ENCODE results near the gene IL6R. TPM values are rescaled to one million over a fixed set of nuclear protein-coding genes. Genes with fewer than 3 reads are reported as not detected.

The IL6R gene
- polyA plus RNA-seq, 1 experiment: 6.8 TPM

- H3K36me3 ChIP-seq (ENCODE audit: control insufficient read depth, insufficient read depth, low read length): no peaks in the 10 kb centered on the region
- POLR2A ChIA-PET: no interaction called here
- CTCF ChIA-PET: interaction anchor here (1.1 kb wide), 1 partner anchor 262 kb away, joined by 3 read pairs; no protein-coding TSS in a partner anchor
- H3K4me3 ChIP-seq (ENCODE audit: low read depth, low read length): no peak overlapping the region
- TF ChIP-seq, protein P1, sequence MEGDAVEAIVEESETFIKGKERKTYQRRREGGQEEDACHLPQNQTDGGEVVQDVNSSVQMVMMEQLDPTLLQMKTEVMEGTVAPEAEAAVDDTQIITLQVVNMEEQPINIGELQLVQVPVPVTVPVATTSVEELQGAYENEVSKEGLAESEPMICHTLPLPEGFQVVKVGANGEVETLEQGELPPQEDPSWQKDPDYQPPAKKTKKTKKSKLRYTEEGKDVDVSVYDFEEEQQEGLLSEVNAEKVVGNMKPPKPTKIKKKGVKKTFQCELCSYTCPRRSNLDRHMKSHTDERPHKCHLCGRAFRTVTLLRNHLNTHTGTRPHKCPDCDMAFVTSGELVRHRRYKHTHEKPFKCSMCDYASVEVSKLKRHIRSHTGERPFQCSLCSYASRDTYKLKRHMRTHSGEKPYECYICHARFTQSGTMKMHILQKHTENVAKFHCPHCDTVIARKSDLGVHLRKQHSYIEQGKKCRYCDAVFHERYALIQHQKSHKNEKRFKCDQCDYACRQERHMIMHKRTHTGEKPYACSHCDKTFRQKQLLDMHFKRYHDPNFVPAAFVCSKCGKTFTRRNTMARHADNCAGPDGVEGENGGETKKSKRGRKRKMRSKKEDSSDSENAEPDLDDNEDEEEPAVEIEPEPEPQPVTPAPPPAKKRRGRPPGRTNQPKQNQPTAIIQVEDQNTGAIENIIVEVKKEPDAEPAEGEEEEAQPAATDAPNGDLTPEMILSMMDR (IDR thresholded peaks at IDR 0.05; ENCODE audit: insufficient read depth, low read depth, low read length): no peak
- peaks cover 37% of the 10 kb centered on the region for H3K27me3 ChIP-seq (ENCODE audit: control insufficient read depth, insufficient read depth, low read length)
- no peak for DNase-seq (ENCODE audit: low read depth)
Observed at GRCh38 chr1:154497026-154497806, 92.1 kb downstream of the IL6R start.

DNA sequence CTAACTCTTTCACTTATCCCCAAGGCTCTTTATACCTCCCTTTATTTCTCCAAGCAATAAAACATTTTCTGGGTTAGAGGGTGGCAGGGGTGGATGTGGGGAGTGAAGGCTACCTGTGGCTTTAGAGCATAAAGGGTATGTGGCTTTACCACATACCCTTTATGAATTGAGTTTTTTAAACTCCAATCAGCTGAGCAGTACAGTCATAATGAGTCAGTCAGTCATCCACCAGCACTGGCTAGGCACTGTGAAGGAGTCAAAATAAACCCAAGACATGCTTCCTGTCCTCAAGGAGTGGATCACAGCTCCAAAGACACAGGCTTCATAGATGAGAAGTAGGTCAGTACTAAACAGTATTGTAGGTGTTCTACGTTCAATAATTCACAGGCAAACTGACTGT, 94.3 kb downstream of the IL6R start:
- TF ChIP-seq, protein P1 (IDR thresholded peaks at IDR 0.05; ENCODE audit: insufficient read depth, low read depth, low read length): no peak
- POLR2A ChIA-PET: no interaction called here
- H3K4me3 ChIP-seq (ENCODE audit: low read depth, low read length): no peak overlapping the region
- CTCF ChIA-PET: no interaction called here
- H3K36me3 ChIP-seq (ENCODE audit: control insufficient read depth, insufficient read depth, low read length): no peaks in the 10 kb centered on the region
- peaks cover 38% of the 10 kb centered on the region for H3K27me3 ChIP-seq (ENCODE audit: control insufficient read depth, insufficient read depth, low read length)
- DNase-seq (ENCODE audit: low read depth): no peak

DNA sequence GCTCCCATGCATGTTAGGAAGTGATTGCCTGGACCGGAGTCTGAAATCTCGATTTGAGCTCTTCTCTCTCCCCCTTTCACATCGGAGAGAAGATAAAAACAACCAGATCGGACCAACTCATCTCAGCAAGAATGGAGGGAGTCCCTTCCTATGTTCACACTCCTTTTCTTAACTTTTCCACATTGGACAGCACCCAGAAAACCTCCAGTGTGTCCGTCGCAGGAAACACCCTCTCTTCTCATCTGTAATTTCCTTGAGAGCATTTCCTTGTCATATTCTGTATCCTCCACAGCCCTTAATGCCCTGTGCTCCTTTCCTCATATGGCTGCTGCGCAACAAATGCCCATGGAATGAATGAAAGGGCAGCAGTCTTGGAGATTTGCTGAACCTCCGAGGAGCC, 95.4 kb downstream of the IL6R start:
- no peak for DNase-seq (ENCODE audit: low read depth)
- POLR2A ChIA-PET: no interaction called here
- TF ChIP-seq, protein P1 (IDR thresholded peaks at IDR 0.05; ENCODE audit: insufficient read depth, low read depth, low read length): no peak
- Histone ChIP-seq H3K27me3 (ENCODE audit: control insufficient read depth, insufficient read depth, low read length) (peaks cover 39% of the 10 kb centered on the region), H3K4me3 (ENCODE audit: low read depth, low read length) (no peak overlapping the region), H3K36me3 (ENCODE audit: control insufficient read depth, insufficient read depth, low read length) (no peaks in the 10 kb centered on the region)
- CTCF ChIA-PET: interaction anchor here (0.8 to 1.5 kb wide), 4 partner anchors 10 to 46 kb away, joined by 3 to 6 read pairs (median 4); no protein-coding TSS in a partner anchor

- Histone ChIP-seq H3K36me3 (ENCODE audit: control insufficient read depth, insufficient read depth, low read length) (no peaks in the 10 kb centered on the region), H3K27me3 (ENCODE audit: control insufficient read depth, insufficient read depth, low read length) (peaks cover 37% of the 10 kb centered on the region), H3K4me3 (ENCODE audit: low read depth, low read length) (no peak overlapping the region)
- TF ChIP-seq, protein P1 (IDR thresholded peaks at IDR 0.05; ENCODE audit: insufficient read depth, low read depth, low read length): no peak
- ChIA-PET CTCF (interaction anchor here (1.4 to 1.5 kb wide), 2 partner anchors 11 to 22 kb away, joined by 3 to 6 read pairs; no protein-coding TSS in a partner anchor), POLR2A (no interaction called here)
- DNase-seq (ENCODE audit: low read depth): no peak
Observed at GRCh38 chr1:154501423-154502065, 96.4 kb downstream of the IL6R start.

GRCh38 chr1:154502066-154502743, 97.1 kb downstream of the IL6R start, which contains the start of the genes SHE and TDRD10:
Gene SHE, minus strand, starts transcription at chr1:154502412. Its CDS starts 386 bp downstream, at chr1:154502026.
Gene TDRD10, plus strand, starts transcription at chr1:154502219. Its CDS starts 4,685 bp downstream, at chr1:154506904.
- TF ChIP-seq, protein P1 (IDR thresholded peaks at IDR 0.05; ENCODE audit: insufficient read depth, low read depth, low read length): no peak
- POLR2A ChIA-PET: no interaction called here
- no peak for DNase-seq (ENCODE audit: low read depth)
- H3K4me3 ChIP-seq (ENCODE audit: low read depth, low read length): no peak within 1 kb of the TSS
- no peaks in the 10 kb centered on the region for H3K36me3 ChIP-seq (ENCODE audit: control insufficient read depth, insufficient read depth, low read length)
- H3K27me3 ChIP-seq (ENCODE audit: control insufficient read depth, insufficient read depth, low read length): peaks cover 34% of the 10 kb centered on the region
- CTCF ChIA-PET: no interaction called here

All from BJ (cell line).